ENCODE results near the gene TSPAN12. TPM values are rescaled to one million over a fixed set of nuclear protein-coding genes. Genes with fewer than 3 reads are reported as not detected.

Gene TSPAN12
- total RNA-seq, 1 donor from 2014 or later = 16.3 TPM

GRCh38 chr7:120865191-120865981, 7.4 kb upstream of the TSPAN12 start:
- Mint-ChIP-seq H3K27me3 (no peaks in the 10 kb centered on the region), H3K4me1 (ENCODE audit: unreplicated experiment) (peaks cover 5% of the 10 kb centered on the region), H3K36me3 (no peaks in the 10 kb centered on the region), H3K4me3 (no peak overlapping the region), H3K27ac (no peak overlapping the region), H3K9me3 (no peaks in the 10 kb centered on the region)
- no peak for DNase-seq (ENCODE audit: extremely low spot score, unreplicated experiment)
- TF ChIP-seq CTCF (conservative IDR thresholded peaks at IDR 0.05) = no peak

GRCh38 chr7:120864141-120864900, 6.4 kb upstream of the TSPAN12 start:
- H3K36me3 Mint-ChIP-seq = no peaks in the 10 kb centered on the region
- H3K9me3 Mint-ChIP-seq = no peaks in the 10 kb centered on the region
- no peak overlapping the region for H3K4me3 Mint-ChIP-seq
- H3K4me1 Mint-ChIP-seq (ENCODE audit: unreplicated experiment) = peaks cover 5% of the 10 kb centered on the region
- DNase-seq (ENCODE audit: extremely low spot score, unreplicated experiment) = no peak
- no peak overlapping the region for H3K27ac Mint-ChIP-seq
- no peak for TF ChIP-seq CTCF (conservative IDR thresholded peaks at IDR 0.05)
- H3K27me3 Mint-ChIP-seq = peaks cover 3% of the 10 kb centered on the region

- Mint-ChIP-seq H3K36me3 (no peaks in the 10 kb centered on the region), H3K9me3 (no peaks in the 10 kb centered on the region), H3K4me3 (no peak overlapping the region), H3K4me1 (ENCODE audit: unreplicated experiment) (peaks cover 12% of the 10 kb centered on the region), H3K27me3 (peaks cover 3% of the 10 kb centered on the region), H3K27ac (no peak overlapping the region)
- no peak for DNase-seq (ENCODE audit: extremely low spot score, unreplicated experiment)
- no peak for TF ChIP-seq CTCF (conservative IDR thresholded peaks at IDR 0.05)
Observed at GRCh38 chr7:120862987-120863590, 5.1 kb upstream of the TSPAN12 start.

- no peak for TF ChIP-seq CTCF (conservative IDR thresholded peaks at IDR 0.05)
- Mint-ChIP-seq H3K9me3 (no peaks in the 10 kb centered on the region), H3K4me1 (ENCODE audit: unreplicated experiment) (peaks cover 20% of the 10 kb centered on the region), H3K27me3 (peaks cover 12% of the 10 kb centered on the region), H3K36me3 (no peaks in the 10 kb centered on the region), H3K4me3 (no peak overlapping the region), H3K27ac (no peak overlapping the region)
- no peak for DNase-seq (ENCODE audit: extremely low spot score, unreplicated experiment)
Observed at GRCh38 chr7:120860156-120860555, 2.2 kb upstream of the TSPAN12 start.

- H3K4me3 Mint-ChIP-seq = peak overlapping the region; percentile 21
- no peak overlapping the region for H3K27ac Mint-ChIP-seq
- peaks cover 20% of the 10 kb centered on the region for H3K4me1 Mint-ChIP-seq (ENCODE audit: unreplicated experiment)
- H3K9me3 Mint-ChIP-seq = no peaks in the 10 kb centered on the region
- H3K27me3 Mint-ChIP-seq = peaks cover 12% of the 10 kb centered on the region
- DNase-seq (ENCODE audit: extremely low spot score, unreplicated experiment) = no peak
- TF ChIP-seq CTCF (conservative IDR thresholded peaks at IDR 0.05) = no peak
- H3K36me3 Mint-ChIP-seq = no peaks in the 10 kb centered on the region
Observed at GRCh38 chr7:120859459-120859858, 1.5 kb upstream of the TSPAN12 start.
